ENCODE results near the gene ATP8A2. TPM values are rescaled to one million over a fixed set of nuclear protein-coding genes. Genes with fewer than 3 reads are reported as not detected.
"Not testable (repeated sequence)": the region's sequence is repeated elsewhere in the genome, so short reads cannot be mapped to it uniquely, and the experiment has no call there.

Gene ATP8A2
- total RNA-seq, 1 donor: 0.72 TPM

- no peak overlapping the region for H2AFZ ChIP-seq (ENCODE audit: low read length)
- no peaks in the 10 kb centered on the region for H3K9me3 ChIP-seq (ENCODE audit: low read depth, low read length)
- H3K36me3 ChIP-seq (ENCODE audit: insufficient read depth, low read length): no peaks in the 10 kb centered on the region
- DNase-seq (ENCODE audit: insufficient read length, low spot score, missing footprints): no peak
- peaks cover 1% of the 10 kb centered on the region for H3K27me3 ChIP-seq (ENCODE audit: insufficient read depth, low read length)
- no peaks in the 10 kb centered on the region for H4K20me1 ChIP-seq (ENCODE audit: insufficient read depth, low read length)
- no peak overlapping the region for H3K4me3 ChIP-seq (ENCODE audit: insufficient read depth, low read length)
- no peaks in the 10 kb centered on the region for H3K4me1 ChIP-seq (ENCODE audit: insufficient read depth, low read length)
- no peaks in the 10 kb centered on the region for H3K79me2 ChIP-seq (ENCODE audit: insufficient read depth, low read length)
- no peak overlapping the region for H3K27ac ChIP-seq (ENCODE audit: low read depth, low read length)
- H3K4me2 ChIP-seq (ENCODE audit: insufficient read depth, low read length): no peak overlapping the region
- TF ChIP-seq CTCF (IDR thresholded peaks at IDR 0.05; ENCODE audit: extremely low read depth, low read depth, low read length): no peak
Observed at GRCh38 chr13:25946321-25946720, 574.5 kb downstream of the ATP8A2 start.

GRCh38 chr13:25948910-25949309 is 577.1 kb downstream of the ATP8A2 start:
- Histone ChIP-seq H3K4me1 (ENCODE audit: insufficient read depth, low read length) (no peaks in the 10 kb centered on the region), H3K27me3 (ENCODE audit: insufficient read depth, low read length) (peaks cover 4% of the 10 kb centered on the region), H4K20me1 (ENCODE audit: insufficient read depth, low read length) (no peaks in the 10 kb centered on the region), H3K4me2 (ENCODE audit: insufficient read depth, low read length) (no peak overlapping the region), H3K9me3 (ENCODE audit: low read depth, low read length) (no peaks in the 10 kb centered on the region), H3K36me3 (ENCODE audit: insufficient read depth, low read length) (no peaks in the 10 kb centered on the region), H3K4me3 (ENCODE audit: insufficient read depth, low read length) (no peak overlapping the region), H3K27ac (ENCODE audit: low read depth, low read length) (no peak overlapping the region), H2AFZ (ENCODE audit: low read length) (no peak overlapping the region), H3K79me2 (ENCODE audit: insufficient read depth, low read length) (no peaks in the 10 kb centered on the region)
- no peak for TF ChIP-seq CTCF (IDR thresholded peaks at IDR 0.05; ENCODE audit: extremely low read depth, low read depth, low read length)
- no peak for DNase-seq (ENCODE audit: insufficient read length, low spot score, missing footprints)

GRCh38 chr13:25951831-25952230 is 580.1 kb downstream of the ATP8A2 start:
- Histone ChIP-seq H3K4me1 (ENCODE audit: insufficient read depth, low read length) (no peaks in the 10 kb centered on the region), H3K36me3 (ENCODE audit: insufficient read depth, low read length) (no peaks in the 10 kb centered on the region), H3K79me2 (ENCODE audit: insufficient read depth, low read length) (no peaks in the 10 kb centered on the region), H3K27me3 (ENCODE audit: insufficient read depth, low read length) (peaks cover 4% of the 10 kb centered on the region), H3K4me3 (ENCODE audit: insufficient read depth, low read length) (no peak overlapping the region), H3K27ac (ENCODE audit: low read depth, low read length) (no peak overlapping the region), H4K20me1 (ENCODE audit: insufficient read depth, low read length) (no peaks in the 10 kb centered on the region), H3K4me2 (ENCODE audit: insufficient read depth, low read length) (no peak overlapping the region), H2AFZ (ENCODE audit: low read length) (no peak overlapping the region), H3K9me3 (ENCODE audit: low read depth, low read length) (no peaks in the 10 kb centered on the region)
- no peak for DNase-seq (ENCODE audit: insufficient read length, low spot score, missing footprints)
- no peak for TF ChIP-seq CTCF (IDR thresholded peaks at IDR 0.05; ENCODE audit: extremely low read depth, low read depth, low read length)

- H3K27ac ChIP-seq (ENCODE audit: low read depth, low read length); H2AFZ ChIP-seq (ENCODE audit: low read length); H3K4me2 ChIP-seq (ENCODE audit: insufficient read depth, low read length); DNase-seq (ENCODE audit: insufficient read length, low spot score, missing footprints); H3K27me3 ChIP-seq (ENCODE audit: insufficient read depth, low read length); H3K4me3 ChIP-seq (ENCODE audit: insufficient read depth, low read length); H3K36me3 ChIP-seq (ENCODE audit: insufficient read depth, low read length); H3K4me1 ChIP-seq (ENCODE audit: insufficient read depth, low read length); H3K9me3 ChIP-seq (ENCODE audit: low read depth, low read length); H3K79me2 ChIP-seq (ENCODE audit: insufficient read depth, low read length); H4K20me1 ChIP-seq (ENCODE audit: insufficient read depth, low read length): not testable (repeated sequence)
Observed at GRCh38 chr13:25954080-25954479, 582.3 kb downstream of the ATP8A2 start.

GRCh38 chr13:25954943-25955342 is 583.2 kb downstream of the ATP8A2 start:
- H3K4me1 ChIP-seq (ENCODE audit: insufficient read depth, low read length); H3K9me3 ChIP-seq (ENCODE audit: low read depth, low read length); DNase-seq (ENCODE audit: insufficient read length, low spot score, missing footprints); H3K4me2 ChIP-seq (ENCODE audit: insufficient read depth, low read length); H3K4me3 ChIP-seq (ENCODE audit: insufficient read depth, low read length); H3K27ac ChIP-seq (ENCODE audit: low read depth, low read length); H4K20me1 ChIP-seq (ENCODE audit: insufficient read depth, low read length); H2AFZ ChIP-seq (ENCODE audit: low read length); H3K27me3 ChIP-seq (ENCODE audit: insufficient read depth, low read length); H3K36me3 ChIP-seq (ENCODE audit: insufficient read depth, low read length); H3K79me2 ChIP-seq (ENCODE audit: insufficient read depth, low read length): not testable (repeated sequence)

Measured in osteoblast (primary cell).